Thoracic aorta (tissue), 2 donors: Measurements from ENCODE around the gene ROS1. TPM values are rescaled to one million over a fixed set of nuclear protein-coding genes. Genes with fewer than 3 reads are reported as not detected.

Source experiments
- ATAC-seq: fragments of 150-250 bp; one replicate; pipeline ENCODE4 v1.8.0; 2017; ENCODE audit warnings: low read depth; ENCODE audit not compliant: insufficient number of reproducible peaks, low FRiP score
- DNase-seq: peaks from one replicate; pipeline ENCODE4 v3.0.0-alpha.2; 2020; ENCODE audit warnings: low spot score
- H3K27ac ChIP-seq, 2 donors: fragments of 200-600 bp; sonication (generic); 1 replicate in 1 of 2; 2 replicates in 1 of 2; pipeline ENCODE4 v1.5.1; 2016; ENCODE audit warnings: mild to moderate bottlenecking in 2 of 2, moderate library complexity in 2 of 2
- H3K27me3 ChIP-seq: fragments of 200-600 bp; sonication (generic); replicated peaks from 2 replicates; pipeline ENCODE4 v1.6.0; 2016; ENCODE audit warnings: mild to moderate bottlenecking; ENCODE audit not compliant: insufficient read depth
- H3K36me3 ChIP-seq: fragments of 200-600 bp; sonication (generic); one replicate; pipeline ENCODE4 v1.5.1; 2016
- H3K4me1 ChIP-seq, 2 donors: fragments of 200-600 bp; sonication (generic); 1 replicate in 1 of 2; 2 replicates in 1 of 2; pipeline versions ENCODE4 v1.5.1 to v1.6.0; 2016; ENCODE audit warnings: low read depth in 2 of 2, mild to moderate bottlenecking in 1 of 2; ENCODE audit not compliant: control insufficient read depth in 1 of 2
- H3K4me3 ChIP-seq: fragments of 200-600 bp; sonication (generic); 2 replicates; pipeline ENCODE4 v1.5.1; 2016; ENCODE audit warnings: mild to moderate bottlenecking
- H3K9me3 ChIP-seq: fragments of 200-600 bp; sonication (generic); 2 replicates; pipeline ENCODE4 v1.5.1; 2016
- CTCF ChIP-seq: fragments of 200-600 bp; sonication (generic); IDR thresholded peaks from one replicate; pipeline ENCODE4 v1.5.1; 2019; ENCODE audit warnings: antibody characterized with exemption
- total RNA-seq, 2 donors: library from RNA; depleted of rRNA; stranded (reverse); fragments of >200 nt; gene quantifications; one replicate each; pipeline versions ENCODE4 v1.1.0 to v1.2.3, GENCODE V29; 2016

The ROS1 gene
- total RNA-seq, 2 donors from 2014 or later = not detected

GRCh38 chr6:117290173-117290846 lies 135.4 kb downstream of the ROS1 start:
- TF ChIP-seq CTCF = no peak
- Histone ChIP-seq H3K27ac (no peak overlapping the region), H3K36me3 (no peaks in the 10 kb centered on the region), H3K4me1 (no peaks in the 10 kb centered on the region), H3K4me3 (no peak overlapping the region), H3K9me3 (no peaks in the 10 kb centered on the region), H3K27me3 (no peaks in the 10 kb centered on the region)
- ATAC-seq = no peak
- no peak for DNase-seq

DNA sequence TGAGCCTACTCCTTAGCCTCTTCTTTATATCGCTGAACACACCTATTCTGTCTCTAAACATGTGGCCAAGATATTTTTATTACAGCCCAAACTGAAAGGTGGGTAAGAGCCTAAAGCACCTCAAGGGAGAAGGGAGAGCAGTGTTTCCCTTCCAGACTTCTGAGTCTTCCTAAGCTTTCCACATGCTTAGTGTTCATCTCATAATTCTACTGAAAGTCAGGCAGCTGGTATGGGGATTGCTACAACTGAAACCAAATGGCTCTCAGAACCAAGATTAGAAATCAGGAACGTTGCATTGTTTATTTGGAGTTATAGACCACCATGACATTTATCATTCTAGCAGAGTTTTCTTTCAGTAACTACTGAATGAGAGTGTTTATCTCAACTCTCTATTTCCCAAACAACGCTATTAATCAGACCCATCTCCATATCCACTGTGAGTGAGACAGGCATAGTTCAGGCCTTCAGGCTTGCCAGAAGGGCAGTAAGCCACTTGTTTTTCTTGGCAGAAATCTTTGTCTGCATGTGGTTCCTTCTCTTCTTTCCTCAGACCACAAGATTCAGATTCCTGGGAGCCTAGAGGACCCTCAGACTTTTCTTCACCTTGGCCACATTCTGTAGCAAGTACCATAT lies 137.5 kb downstream of the ROS1 start:
- ATAC-seq = no peak
- Histone ChIP-seq H3K9me3 (no peaks in the 10 kb centered on the region), H3K4me1 (no peaks in the 10 kb centered on the region), H3K27ac (no peak overlapping the region), H3K4me3 (no peak overlapping the region), H3K27me3 (no peaks in the 10 kb centered on the region), H3K36me3 (no peaks in the 10 kb centered on the region)
- DNase-seq = no peak
- no peak for TF ChIP-seq CTCF

- Histone ChIP-seq H3K36me3 (no peaks in the 10 kb centered on the region), H3K4me3 (no peak overlapping the region), H3K27me3 (peaks cover 9% of the 10 kb centered on the region), H3K27ac (no peak overlapping the region), H3K4me1 (no peaks in the 10 kb centered on the region), H3K9me3 (no peaks in the 10 kb centered on the region)
- no peak for TF ChIP-seq CTCF
- DNase-seq (no peak), ATAC-seq (no peak)
Measured at GRCh38 chr6:117280922-117281321, 144.8 kb downstream of the ROS1 start.

- Histone ChIP-seq H3K27me3 (peaks cover 10% of the 10 kb centered on the region), H3K36me3 (no peaks in the 10 kb centered on the region), H3K4me3 (no peak overlapping the region), H3K27ac (no peak overlapping the region), H3K4me1 (no peaks in the 10 kb centered on the region), H3K9me3 (no peaks in the 10 kb centered on the region)
- no peak for DNase-seq
- no peak for ATAC-seq
- TF ChIP-seq CTCF = no peak
Measured at GRCh38 chr6:117276778-117277316, 148.9 kb downstream of the ROS1 start.

DNA sequence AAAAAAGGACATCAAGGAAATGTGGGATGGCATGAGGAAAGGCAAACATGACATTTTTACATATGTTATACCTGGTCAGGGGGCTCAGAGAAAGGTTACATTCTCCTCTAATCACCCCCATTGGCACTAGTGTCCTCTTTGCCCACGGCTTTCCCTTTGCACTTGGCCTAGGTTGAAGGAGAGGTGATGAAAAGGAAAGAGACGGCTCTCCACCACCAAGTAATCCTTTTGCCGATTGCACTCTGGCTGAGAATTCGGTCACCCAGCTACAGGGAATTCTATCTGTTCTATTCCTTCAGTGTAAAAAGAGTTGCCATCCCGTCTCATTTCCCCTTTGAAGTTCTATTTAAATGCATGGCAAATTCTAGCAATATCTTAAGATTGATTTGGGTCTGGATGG lies 150.0 kb downstream of the ROS1 start:
- ATAC-seq (no peak), DNase-seq (no peak)
- Histone ChIP-seq H3K27ac (no peak overlapping the region), H3K4me1 (peaks cover 0 to 3% of the 10 kb centered on the region in 2 donors), H3K36me3 (no peaks in the 10 kb centered on the region), H3K27me3 (peaks cover 10% of the 10 kb centered on the region), H3K4me3 (no peak overlapping the region), H3K9me3 (no peaks in the 10 kb centered on the region)
- no peak for TF ChIP-seq CTCF
